ENCODE measurements around the gene PCDHB7.
A peak's percentile ranks its signal among the peaks of the same experiment; 100 is the strongest.
"Not testable (repeated sequence)": the region's sequence is repeated elsewhere in the genome, so short reads cannot be mapped to it uniquely, and the experiment has no call there.

The PCDHB7 gene

DNA sequence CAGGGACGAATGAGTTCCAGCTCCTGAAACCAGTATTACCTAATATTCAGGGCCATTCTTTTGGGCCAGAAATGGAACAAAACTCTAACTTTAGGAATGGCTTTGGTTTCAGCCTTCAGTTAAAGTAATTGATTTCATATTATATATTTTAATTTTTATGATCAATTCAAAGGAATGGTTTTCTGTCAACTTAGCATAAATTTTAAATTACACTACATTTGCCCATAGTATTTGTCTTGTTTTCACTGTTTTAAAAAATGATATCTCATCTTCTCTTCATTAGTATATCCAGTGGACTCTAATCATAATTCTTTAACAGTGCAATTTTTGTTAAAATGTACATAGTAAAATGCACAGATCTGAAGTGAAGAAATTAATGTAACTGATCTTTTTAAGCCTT, 7.9 kb downstream of the PCDHB7 start:
- no peak for DNase-seq (ENCODE audit: low spot score)

DNA sequence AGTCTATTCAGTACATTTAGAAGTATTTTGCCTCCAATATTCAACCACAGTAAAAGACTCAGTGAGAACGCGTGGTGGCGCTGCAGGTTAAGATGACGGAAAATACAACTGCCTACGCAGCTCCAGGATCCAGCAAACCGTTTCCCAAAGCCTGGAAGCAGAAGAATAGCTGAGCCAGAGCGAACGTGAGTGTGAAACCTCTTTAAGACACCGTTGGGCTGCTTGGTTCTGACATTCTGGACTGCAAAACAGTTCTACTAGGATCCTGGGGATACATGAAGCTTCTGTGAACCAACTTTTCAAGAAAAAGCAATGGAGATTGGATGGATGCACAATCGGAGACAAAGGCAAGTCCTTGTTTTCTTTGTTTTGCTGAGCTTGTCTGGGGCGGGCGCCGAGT, 9.8 kb downstream of the PCDHB7 start, which contains the start of gene PCDHB16:
Gene PCDHB16 (plus strand): TSS at position 140 of the 400 bp plus-strand sequence. CDS start 173 bp downstream, at position 313.
- DNase-seq (ENCODE audit: low spot score) = peak; percentile 55

- DNase-seq (ENCODE audit: low spot score) = not testable (repeated sequence)
Measured at GRCh38 chr5:141184117-141184855, 11.8 kb downstream of the PCDHB7 start.

DNA sequence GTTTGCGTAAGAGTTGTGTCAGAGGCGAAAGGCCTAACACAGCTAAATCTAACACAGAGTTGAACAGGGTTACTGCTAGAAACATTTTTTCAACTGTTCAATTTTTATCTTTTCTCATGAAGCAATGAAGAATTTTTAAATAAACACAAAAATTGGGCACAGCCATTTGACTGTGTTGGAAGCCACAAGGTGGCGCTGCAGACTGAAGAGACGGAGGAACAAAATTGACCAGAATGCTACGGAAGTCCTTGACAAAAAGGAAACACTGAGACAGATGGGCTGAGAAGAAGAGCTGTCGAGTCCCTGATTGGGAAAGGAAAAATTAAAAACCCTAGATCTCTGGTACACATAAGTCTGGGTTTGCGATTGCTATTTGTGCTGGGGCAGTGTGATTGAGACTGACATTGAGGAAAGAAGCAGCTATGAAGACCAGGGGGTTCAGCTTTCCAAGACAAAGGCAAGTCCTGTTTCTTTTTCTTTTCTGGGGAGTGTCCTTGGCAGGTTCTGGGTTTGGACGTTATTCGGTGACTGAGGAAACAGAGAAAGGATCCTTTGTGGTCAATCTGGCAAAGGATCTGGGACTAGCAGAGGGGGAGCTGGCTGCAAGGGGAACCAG, 14.6 kb downstream of the PCDHB7 start, which contains the start of gene PCDHB9:
Gene PCDHB9 (plus strand): TSS at position 265 of the 616 bp plus-strand sequence. CDS start 158 bp downstream, at position 423.
- DNase-seq (ENCODE audit: low spot score) = peak; percentile 34

- DNase-seq (ENCODE audit: low spot score) = not testable (repeated sequence)
Measured at GRCh38 chr5:141188682-141189081, 16.2 kb downstream of the PCDHB7 start.

DNA sequence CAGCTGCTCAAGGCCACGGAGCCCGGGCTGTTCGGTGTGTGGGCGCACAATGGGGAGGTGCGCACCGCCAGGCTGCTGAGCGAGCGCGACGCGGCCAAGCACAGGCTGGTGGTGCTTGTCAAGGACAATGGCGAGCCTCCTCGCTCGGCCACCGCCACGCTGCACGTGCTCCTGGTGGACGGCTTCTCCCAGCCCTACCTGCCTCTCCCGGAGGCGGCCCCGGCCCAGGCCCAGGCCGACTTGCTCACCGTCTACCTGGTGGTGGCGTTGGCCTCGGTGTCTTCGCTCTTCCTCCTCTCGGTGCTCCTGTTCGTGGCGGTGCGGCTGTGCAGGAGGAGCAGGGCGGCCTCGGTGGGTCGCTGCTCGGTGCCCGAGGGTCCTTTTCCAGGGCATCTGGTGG, 16.7 kb downstream of the PCDHB7 start:
- DNase-seq (ENCODE audit: low spot score) = not testable (repeated sequence)

- DNase-seq (ENCODE audit: low spot score) = peak; percentile 47
Measured at GRCh38 chr5:141192110-141192725, 19.8 kb downstream of the PCDHB7 start, which contains the start of gene PCDHB10. TSS of gene PCDHB10 (plus strand) at chr5:141192353. CDS start at chr5:141192553, 200 bp downstream.

- DNase-seq (ENCODE audit: low spot score) = not testable (repeated sequence)
Measured at GRCh38 chr5:141194332-141194731, 21.9 kb downstream of the PCDHB7 start.

GRCh38 chr5:141196363-141196762, 23.9 kb downstream of the PCDHB7 start:
- no peak for DNase-seq (ENCODE audit: low spot score)

DNA sequence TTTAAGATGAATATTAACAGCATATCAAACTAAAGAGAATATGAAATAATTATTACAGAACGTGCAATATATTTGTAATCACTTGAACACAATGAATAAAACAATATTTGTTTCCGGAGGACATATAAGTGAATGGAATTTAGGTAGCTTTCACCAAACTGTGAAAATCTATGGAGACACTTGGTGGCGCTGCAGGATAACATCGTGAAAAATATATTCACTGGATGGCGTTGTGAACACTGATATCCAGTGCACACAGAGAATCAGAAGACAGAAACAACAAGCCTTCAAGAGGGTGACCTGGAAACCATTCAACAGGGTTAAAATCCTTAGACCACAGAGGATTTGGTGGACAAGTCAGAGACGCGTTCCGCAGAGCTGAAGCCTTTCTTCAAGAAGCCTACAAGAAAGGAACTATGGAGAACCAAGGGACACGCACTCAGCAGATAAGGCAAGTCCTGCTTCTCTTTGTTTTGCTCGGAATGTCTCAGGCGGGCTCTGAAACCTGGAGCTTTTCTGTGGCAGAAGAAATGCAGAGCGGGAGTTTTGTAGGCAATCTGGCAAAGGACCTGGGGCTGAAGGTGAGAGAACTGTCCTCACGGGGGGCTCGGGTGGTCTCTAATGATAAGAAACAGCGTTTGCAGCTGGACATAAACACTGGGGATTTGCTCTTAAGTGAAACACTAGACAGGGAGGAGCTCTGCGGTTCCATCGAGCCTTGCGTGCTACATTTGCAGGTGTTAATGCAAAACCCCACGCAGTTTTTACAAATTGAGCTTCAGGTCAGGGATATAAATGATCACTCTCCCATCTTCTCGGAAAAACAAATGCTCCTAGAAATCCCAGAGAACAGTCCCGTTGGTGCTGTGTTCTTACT, 27.2 kb downstream of the PCDHB7 start, which contains the start of gene PCDHB11:
Gene PCDHB11 (plus strand): TSS at position 269 of the 877 bp plus-strand sequence. CDS start 148 bp downstream, at position 417.
- DNase-seq (ENCODE audit: low spot score) = peak; percentile 43

- not testable (repeated sequence) for DNase-seq (ENCODE audit: low spot score)
Measured at GRCh38 chr5:141201126-141201525, 28.7 kb downstream of the PCDHB7 start.

GRCh38 chr5:141201646-141202045, 29.2 kb downstream of the PCDHB7 start:
- not testable (repeated sequence) for DNase-seq (ENCODE audit: low spot score)

GRCh38 chr5:141208478-141208877, 36.0 kb downstream of the PCDHB7 start, which contains the start of gene PCDHB12:
TSS of gene PCDHB12 (plus strand) at chr5:141208719. CDS start at chr5:141208908, 189 bp downstream.
- DNase-seq (ENCODE audit: low spot score) = peak; percentile 31

DNA sequence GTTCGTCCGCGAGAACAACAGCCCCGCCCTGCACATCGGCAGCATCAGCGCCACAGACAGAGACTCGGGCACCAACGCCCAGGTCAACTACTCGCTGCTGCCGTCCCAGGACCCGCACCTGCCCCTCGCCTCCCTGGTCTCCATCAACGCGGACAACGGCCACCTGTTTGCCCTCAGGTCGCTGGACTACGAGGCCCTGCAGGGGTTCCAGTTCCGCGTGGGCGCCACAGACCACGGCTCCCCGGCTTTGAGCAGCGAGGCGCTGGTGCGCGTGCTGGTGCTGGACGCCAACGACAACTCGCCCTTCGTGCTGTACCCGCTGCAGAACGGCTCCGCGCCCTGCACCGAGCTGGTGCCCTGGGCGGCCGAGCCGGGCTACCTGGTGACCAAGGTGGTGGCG, 37.8 kb downstream of the PCDHB7 start:
- DNase-seq (ENCODE audit: low spot score) = not testable (repeated sequence)

DNA sequence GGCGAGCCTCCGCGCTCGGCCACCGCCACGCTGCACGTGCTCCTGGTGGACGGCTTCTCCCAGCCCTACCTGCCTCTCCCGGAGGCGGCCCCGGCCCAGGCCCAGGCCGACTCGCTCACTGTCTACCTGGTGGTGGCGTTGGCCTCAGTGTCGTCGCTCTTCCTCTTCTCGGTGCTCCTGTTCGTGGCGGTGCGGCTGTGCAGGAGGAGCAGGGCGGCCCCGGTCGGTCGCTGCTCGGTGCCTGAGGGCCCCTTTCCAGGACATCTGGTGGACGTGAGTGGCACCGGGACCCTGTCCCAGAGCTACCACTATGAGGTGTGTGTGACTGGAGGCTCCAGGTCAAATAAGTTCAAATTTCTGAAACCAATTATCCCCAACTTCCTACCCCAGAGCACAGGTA, 38.4 kb downstream of the PCDHB7 start:
- DNase-seq (ENCODE audit: low spot score) = not testable (repeated sequence)

GRCh38 chr5:141213656-141214339, 41.4 kb downstream of the PCDHB7 start, which contains the start of gene PCDHB13:
TSS of gene PCDHB13 (plus strand) at chr5:141213919. CDS start at chr5:141214124, 205 bp downstream.
- not testable (repeated sequence) for DNase-seq (ENCODE audit: low spot score)

GRCh38 chr5:141214583-141214982, 42.1 kb downstream of the PCDHB7 start:
- not testable (repeated sequence) for DNase-seq (ENCODE audit: low spot score)

- DNase-seq (ENCODE audit: low spot score) = not testable (repeated sequence)
Measured at GRCh38 chr5:141215504-141215903, 43.1 kb downstream of the PCDHB7 start.

DNA sequence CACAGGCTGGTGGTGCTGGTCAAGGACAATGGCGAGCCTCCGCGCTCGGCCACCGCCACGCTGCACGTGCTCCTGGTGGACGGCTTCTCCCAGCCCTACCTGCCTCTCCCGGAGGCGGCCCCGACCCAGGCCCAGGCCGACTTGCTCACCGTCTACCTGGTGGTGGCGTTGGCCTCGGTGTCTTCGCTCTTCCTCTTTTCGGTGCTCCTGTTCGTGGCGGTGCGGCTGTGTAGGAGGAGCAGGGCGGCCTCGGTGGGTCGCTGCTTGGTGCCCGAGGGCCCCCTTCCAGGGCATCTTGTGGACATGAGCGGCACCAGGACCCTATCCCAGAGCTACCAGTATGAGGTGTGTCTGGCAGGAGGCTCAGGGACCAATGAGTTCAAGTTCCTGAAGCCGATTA, 43.6 kb downstream of the PCDHB7 start:
- not testable (repeated sequence) for DNase-seq (ENCODE audit: low spot score)

GRCh38 chr5:141223112-141223783, 50.8 kb downstream of the PCDHB7 start, which contains the start of gene PCDHB14:
TSS of gene PCDHB14 (plus strand) at chr5:141223343. CDS start at chr5:141223506, 163 bp downstream.
- peak; percentile 23 for DNase-seq (ENCODE audit: low spot score)
